HG03354 (cell line): ENCODE data around the gene SIRT7.

ENCODE experiments used
- ATAC-seq: cut with Tn5 transposase; IDR thresholded peaks from one replicate; pipeline ENCODE4 v1.9.1; 2021; ENCODE audit warnings: mild to moderate bottlenecking; ENCODE audit not compliant: unreplicated experiment, poor library complexity, severe bottlenecking

The SIRT7 gene

GRCh38 chr17:81917565-81918332 lies at the start of gene SIRT7:
TSS of gene SIRT7 (minus strand) at chr17:81918176. CDS start at chr17:81918131, 45 bp downstream.
- peak; percentile 77 for ATAC-seq

- no peak for ATAC-seq
These were observed 49.2 kb upstream of the SIRT7 start for GRCh38 chr17:81967244-81967532.

GRCh38 chr17:81966343-81967243 lies 48.6 kb upstream of the SIRT7 start:
- no peak for ATAC-seq

GRCh38 chr17:81964081-81964849 lies 46.3 kb upstream of the SIRT7 start:
- no peak for ATAC-seq

- ATAC-seq: no peak
These were observed 44.8 kb upstream of the SIRT7 start for GRCh38 chr17:81962499-81963441.

GRCh38 chr17:81961521-81962498 lies 43.8 kb upstream of the SIRT7 start:
- no peak for ATAC-seq

GRCh38 chr17:81961087-81961511 lies 43.1 kb upstream of the SIRT7 start, which contains the start of gene NOTUM:
TSS of gene NOTUM (minus strand) at chr17:81961187. CDS start at chr17:81960909, 278 bp downstream.
- no peak for ATAC-seq

- no peak for ATAC-seq
These were observed 42.4 kb upstream of the SIRT7 start for GRCh38 chr17:81960130-81960958.

- ATAC-seq: no peak
These were observed 41.6 kb upstream of the SIRT7 start for GRCh38 chr17:81959362-81960129.

- no peak for ATAC-seq
These were observed 40.8 kb upstream of the SIRT7 start for GRCh38 chr17:81958633-81959342.

GRCh38 chr17:81957691-81958432 lies 39.9 kb upstream of the SIRT7 start:
- ATAC-seq: no peak

GRCh38 chr17:81956607-81957589 lies 38.9 kb upstream of the SIRT7 start:
- ATAC-seq: no peak

GRCh38 chr17:81955756-81956544 lies 38.0 kb upstream of the SIRT7 start:
- no peak for ATAC-seq
